Measurements from ENCODE around the gene PBRM1. TPM values are rescaled to one million over a fixed set of nuclear protein-coding genes. Genes with fewer than 3 reads are reported as not detected.

Gene PBRM1
- total RNA-seq, 4 donors from 2014 or later, result 60.3 to 335 (median 134) TPM

DNA sequence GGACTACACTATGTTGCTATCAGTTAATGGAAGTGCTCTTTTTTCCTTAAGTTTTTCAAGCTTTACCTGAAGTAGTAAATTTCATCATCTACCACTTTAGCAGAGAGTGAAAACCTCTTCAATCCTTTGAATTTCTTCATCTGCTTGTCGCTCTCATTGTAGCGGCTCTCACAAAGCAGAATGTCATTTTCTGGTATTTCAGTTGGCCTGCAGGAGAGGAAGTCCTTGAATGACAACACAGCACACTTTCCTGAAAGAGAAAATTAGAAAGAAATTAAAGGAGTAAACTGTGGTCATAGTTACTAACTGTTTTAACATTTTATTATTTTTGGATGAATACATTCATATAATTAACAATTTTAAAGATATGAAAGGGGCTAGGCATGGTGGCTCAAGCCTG, 121.7 kb downstream of the PBRM1 start:
- Histone ChIP-seq H3K27ac (no peak overlapping the region), H3K4me3 (no peak overlapping the region), H3K27me3 (no peaks in the 10 kb centered on the region), H3K9me3 (no peaks in the 10 kb centered on the region), H3K36me3 (peaks cover 0 to 45% (median 22%) of the 10 kb centered on the region in 4 donors), H3K4me1 (peaks cover 0 to 3% (median 0%) of the 10 kb centered on the region in 4 donors)
- TF ChIP-seq POLR2AphosphoS5 (IDR thresholded peaks at IDR 0.05) (no peak), POLR2A (IDR thresholded peaks at IDR 0.05) (no peak), EP300 (IDR thresholded peaks at IDR 0.05; ENCODE audit: low read depth) (no peak)
- TF ChIP-seq, protein P1, sequence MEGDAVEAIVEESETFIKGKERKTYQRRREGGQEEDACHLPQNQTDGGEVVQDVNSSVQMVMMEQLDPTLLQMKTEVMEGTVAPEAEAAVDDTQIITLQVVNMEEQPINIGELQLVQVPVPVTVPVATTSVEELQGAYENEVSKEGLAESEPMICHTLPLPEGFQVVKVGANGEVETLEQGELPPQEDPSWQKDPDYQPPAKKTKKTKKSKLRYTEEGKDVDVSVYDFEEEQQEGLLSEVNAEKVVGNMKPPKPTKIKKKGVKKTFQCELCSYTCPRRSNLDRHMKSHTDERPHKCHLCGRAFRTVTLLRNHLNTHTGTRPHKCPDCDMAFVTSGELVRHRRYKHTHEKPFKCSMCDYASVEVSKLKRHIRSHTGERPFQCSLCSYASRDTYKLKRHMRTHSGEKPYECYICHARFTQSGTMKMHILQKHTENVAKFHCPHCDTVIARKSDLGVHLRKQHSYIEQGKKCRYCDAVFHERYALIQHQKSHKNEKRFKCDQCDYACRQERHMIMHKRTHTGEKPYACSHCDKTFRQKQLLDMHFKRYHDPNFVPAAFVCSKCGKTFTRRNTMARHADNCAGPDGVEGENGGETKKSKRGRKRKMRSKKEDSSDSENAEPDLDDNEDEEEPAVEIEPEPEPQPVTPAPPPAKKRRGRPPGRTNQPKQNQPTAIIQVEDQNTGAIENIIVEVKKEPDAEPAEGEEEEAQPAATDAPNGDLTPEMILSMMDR (IDR thresholded peaks at IDR 0.05), result no peak
- in situ Hi-C loops (cut with MboI; ENCODE audit: low pct_ligation_motif_present in 1 of 4, low pct_unique_long_range_greater_than_20kb in 1 of 4, low sequenced_read_pairs in 3 of 4), result no loop called here
- no peak for DNase-seq
- intact Hi-C loops (cut with DNase I; ENCODE audit: low total_unique reads), result no loop called here
- 96 to 100% methylated on average over 2 of the region's 2 CpGs for WGBS, 2 donors (ENCODE audit: low coverage in 1 of 2)

DNA sequence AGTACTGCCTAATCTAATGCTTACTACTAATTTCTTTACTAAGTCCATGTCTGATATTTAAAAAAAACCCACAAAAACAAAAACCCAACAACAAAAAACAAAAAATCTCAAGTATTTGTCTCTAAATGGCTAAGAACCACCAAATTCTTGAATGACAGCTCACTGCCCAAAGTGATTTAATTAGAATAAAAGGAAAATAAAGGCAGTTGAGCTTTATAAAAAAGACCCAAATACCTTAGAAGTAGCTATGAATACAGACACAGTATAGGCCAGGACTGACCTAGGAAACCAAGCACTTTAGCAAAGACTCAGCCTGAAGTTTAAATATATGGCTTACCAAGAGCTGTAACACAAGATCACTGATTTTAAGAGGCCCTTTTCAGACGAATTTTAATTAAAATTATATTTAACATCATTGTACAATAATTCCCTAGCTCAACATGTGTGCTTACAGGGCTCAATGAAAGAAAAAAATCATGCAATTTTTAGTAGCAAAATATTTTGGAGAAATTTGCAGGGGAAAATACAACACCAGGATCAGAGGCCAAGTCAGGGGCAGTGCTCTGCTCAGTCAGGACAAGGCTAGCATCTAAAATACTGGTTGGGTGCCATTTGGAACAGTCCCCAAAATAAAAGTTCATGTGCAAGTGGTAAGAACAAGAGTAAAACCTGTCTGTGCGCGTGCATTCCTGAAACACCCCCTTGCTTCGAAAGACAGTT, 124.5 kb downstream of the PBRM1 start:
- no peak for TF ChIP-seq POLR2AphosphoS5 (IDR thresholded peaks at IDR 0.05)
- TF ChIP-seq, protein P1 (IDR thresholded peaks at IDR 0.05), result no peak
- TF ChIP-seq POLR2A (IDR thresholded peaks at IDR 0.05), result no peak
- Histone ChIP-seq H3K4me3 (no peak overlapping the region), H3K36me3 (peaks cover 0 to 63% (median 27%) of the 10 kb centered on the region in 4 donors), H3K27ac (no peak overlapping the region), H3K9me3 (no peaks in the 10 kb centered on the region), H3K4me1 (no peaks in the 10 kb centered on the region), H3K27me3 (no peaks in the 10 kb centered on the region)
- in situ Hi-C loops (cut with MboI; ENCODE audit: low pct_ligation_motif_present in 1 of 4, low pct_unique_long_range_greater_than_20kb in 1 of 4, low sequenced_read_pairs in 3 of 4) (no loop called here), intact Hi-C loops (cut with DNase I; ENCODE audit: low total_unique reads) (no loop called here)
- 75 to 78% methylated on average over 4 of the region's 4 CpGs for WGBS, 2 donors (ENCODE audit: low coverage in 1 of 2)
- DNase-seq, result no peak

DNA sequence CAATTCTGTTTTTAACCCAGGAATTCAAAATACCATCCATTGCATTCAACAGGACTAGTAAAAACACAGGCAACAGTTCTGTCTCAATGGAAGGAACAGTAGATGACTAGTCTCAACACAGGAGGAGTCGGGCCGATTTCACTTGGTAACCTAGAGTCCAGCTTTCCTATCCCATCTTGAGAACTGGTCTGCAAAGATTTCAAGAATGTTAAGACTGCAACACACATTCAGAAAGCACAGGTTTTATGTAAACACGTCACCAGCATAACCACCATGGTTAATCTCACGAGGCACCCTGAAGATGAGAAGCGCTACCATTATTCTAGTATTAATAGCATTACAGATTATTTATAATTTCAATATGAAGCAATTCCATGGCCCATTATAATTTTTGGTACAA, 127.3 kb downstream of the PBRM1 start:
- intact Hi-C loops (cut with DNase I; ENCODE audit: low total_unique reads), result no loop called here
- DNase-seq, result no peak
- 86 to 93% methylated on average over 5 of the region's 5 CpGs for WGBS, 2 donors (ENCODE audit: low coverage in 1 of 2)
- Histone ChIP-seq H3K36me3 (peaks cover 0 to 73% (median 24%) of the 10 kb centered on the region in 4 donors), H3K4me1 (no peaks in the 10 kb centered on the region), H3K27me3 (no peaks in the 10 kb centered on the region), H3K4me3 (no peak overlapping the region), H3K9me3 (no peaks in the 10 kb centered on the region), H3K27ac (no peak overlapping the region)
- TF ChIP-seq EP300 (IDR thresholded peaks at IDR 0.05; ENCODE audit: low read depth) (no peak), POLR2A (IDR thresholded peaks at IDR 0.05) (no peak), POLR2AphosphoS5 (IDR thresholded peaks at IDR 0.05) (no peak)
- TF ChIP-seq, protein P1 (IDR thresholded peaks at IDR 0.05), result no peak
- in situ Hi-C loops (cut with MboI; ENCODE audit: low pct_ligation_motif_present in 1 of 4, low pct_unique_long_range_greater_than_20kb in 1 of 4, low sequenced_read_pairs in 3 of 4), result no loop called here

DNA sequence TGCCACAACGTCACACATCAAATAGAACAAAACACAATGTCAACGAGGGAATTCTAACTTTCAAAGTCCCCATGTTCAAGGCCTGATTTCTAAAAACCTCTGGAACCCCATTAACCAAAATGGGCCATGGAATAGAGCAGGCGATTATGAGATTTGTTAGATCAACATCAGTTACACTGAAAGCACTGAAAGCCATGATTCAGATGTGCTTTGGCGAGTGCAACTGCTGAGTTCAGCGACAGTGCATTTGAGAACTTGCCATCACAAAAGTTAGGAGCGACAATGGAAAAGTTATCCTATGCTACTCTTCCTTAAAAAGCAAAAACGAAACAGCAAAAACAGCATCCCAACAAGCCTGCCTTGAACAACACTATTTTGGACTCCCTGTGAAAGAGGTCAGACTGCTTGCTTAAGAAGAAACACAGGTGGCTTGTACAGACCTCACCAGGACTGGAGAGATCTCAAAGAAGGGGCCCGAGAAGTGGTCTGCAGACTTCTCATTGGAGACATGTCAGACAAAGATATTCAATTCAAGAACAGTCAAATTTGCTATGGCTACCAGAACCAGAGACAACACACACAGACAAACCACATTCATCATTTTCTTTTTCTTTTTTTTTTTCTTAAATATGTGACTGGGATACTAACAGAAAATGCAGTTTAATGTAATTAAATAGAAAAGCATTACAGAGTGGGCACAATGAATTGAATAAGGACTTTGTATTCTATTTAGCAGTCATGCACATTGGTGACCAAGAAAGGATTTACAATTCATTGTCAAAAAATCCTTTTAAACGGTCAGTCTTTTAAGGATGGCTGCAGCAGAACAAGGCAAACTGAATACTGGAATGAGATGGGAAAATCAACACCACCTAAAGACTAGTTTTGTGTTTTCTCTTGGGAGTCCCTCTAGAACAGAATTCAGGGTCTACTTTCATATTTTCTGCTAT, 128.4 kb downstream of the PBRM1 start:
- Histone ChIP-seq H3K4me3 (no peak overlapping the region), H3K27ac (no peak overlapping the region), H3K4me1 (no peaks in the 10 kb centered on the region), H3K27me3 (no peaks in the 10 kb centered on the region), H3K36me3 (peaks cover 0 to 62% (median 18%) of the 10 kb centered on the region in 4 donors), H3K9me3 (no peaks in the 10 kb centered on the region)
- no peak for TF ChIP-seq POLR2A (IDR thresholded peaks at IDR 0.05)
- TF ChIP-seq, protein P1 (IDR thresholded peaks at IDR 0.05), result no peak
- TF ChIP-seq EP300 (IDR thresholded peaks at IDR 0.05; ENCODE audit: low read depth), result no peak
- no peak for TF ChIP-seq POLR2AphosphoS5 (IDR thresholded peaks at IDR 0.05)
- in situ Hi-C loops (cut with MboI; ENCODE audit: low pct_ligation_motif_present in 1 of 4, low pct_unique_long_range_greater_than_20kb in 1 of 4, low sequenced_read_pairs in 3 of 4), result no loop called here
- intact Hi-C loops (cut with DNase I; ENCODE audit: low total_unique reads), result no loop called here
- DNase-seq, result no peak
- WGBS, 2 donors (ENCODE audit: low coverage in 1 of 2), result 87 to 96% methylated on average over 8 to 9 of the region's 9 CpGs
